OCI-LY7 (cell line): ENCODE measurements around the gene TTC9.

Experiments
- CTCF ChIP-seq: fragments of 200-600 bp; sonication (generic); conservative IDR thresholded peaks from 2 replicates; pipeline ENCODE4 v1.5.1; 2014; ENCODE audit warnings: mild to moderate bottlenecking, antibody characterized with exemption, low read length, moderate library complexity, mixed read lengths
- EZH2phosphoT487 ChIP-seq: fragments of 200-600 bp; sonication (generic); IDR thresholded peaks from 2 replicates; pipeline ENCODE4 v1.6.1; 2018; ENCODE audit warnings: low read depth, borderline replicate concordance, mild to moderate bottlenecking, mixed run types, antibody characterized with exemption, low read length, moderate library complexity, mixed read lengths

GRCh38 chr14:70685474-70686197, 43.9 kb downstream of the TTC9 start:
- no peak for TF ChIP-seq CTCF
- no peak for TF ChIP-seq EZH2phosphoT487
